PC-3 (cell line): ENCODE data around the gene RNF14.

Experiments used
- CTCF ChIP-seq: fragments of 300-600 bp; sonication (generic); conservative IDR thresholded peaks from 2 replicates; pipeline ENCODE4 v1.5.1; 2017; ENCODE audit warnings: antibody characterized with exemption, low read depth, mild to moderate bottlenecking, low read length
- EZH2 ChIP-seq: fragments of 300-600 bp; sonication (generic); IDR thresholded peaks from one replicate; pipeline ENCODE4 v1.6.1; 2017; ENCODE audit warnings: antibody characterized with exemption, mild to moderate bottlenecking, low read length; ENCODE audit not compliant: unreplicated experiment

- TF ChIP-seq CTCF (no peak), EZH2 (no peak)
Measured at GRCh38 chr5:142038735-142039134, 69.8 kb downstream of the RNF14 start.
